ENCODE data around the gene BTBD2. TPM values are rescaled to one million over a fixed set of nuclear protein-coding genes. Genes with fewer than 3 reads are reported as not detected.

The BTBD2 gene
- total RNA-seq, 1 donor from 2014 or later = 81.5 TPM

DNA sequence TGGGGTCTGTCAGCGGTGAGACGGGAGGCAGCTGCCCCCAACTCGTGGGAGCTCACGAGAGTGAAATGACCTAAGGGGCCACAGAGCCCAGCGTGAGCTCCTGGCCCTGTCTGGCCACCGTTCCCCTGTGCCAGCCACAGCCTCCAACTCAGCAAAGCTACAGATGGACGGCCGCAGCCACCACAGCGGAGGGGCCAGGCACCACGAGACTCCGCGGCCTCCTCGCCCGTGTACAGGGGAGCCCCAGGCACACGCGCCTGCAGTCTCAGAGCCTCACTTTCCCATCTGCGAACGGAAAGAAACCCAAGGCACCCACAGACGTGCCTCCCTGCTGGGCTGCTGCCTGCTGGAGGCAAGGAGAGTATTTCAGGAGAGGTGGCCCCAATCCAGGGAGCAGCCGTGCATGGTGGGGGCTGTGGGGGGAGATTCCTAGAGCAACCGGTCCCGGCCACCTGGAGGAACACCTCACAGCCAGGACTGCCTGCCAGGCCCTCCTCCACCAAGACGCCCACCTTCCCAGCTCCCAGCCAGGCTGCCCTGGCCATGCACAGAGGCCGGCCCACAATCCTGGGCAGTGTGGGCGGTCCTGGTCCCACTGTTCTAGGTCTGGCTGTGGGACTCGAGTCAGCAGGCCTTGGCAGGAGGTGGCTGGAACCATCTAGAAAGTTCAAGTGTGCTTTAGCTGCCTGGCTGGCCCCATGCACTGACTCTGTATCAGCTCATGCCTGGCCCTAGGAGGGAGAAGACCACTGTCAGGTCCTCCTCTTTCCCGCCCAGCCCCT, 33.6 kb upstream of the BTBD2 start:
- intact Hi-C loops (cut with DNase I) = no loop called here
- Histone ChIP-seq H3K4me3 (peak overlapping the region; percentile 93 to 99), H3K36me3 (peaks cover 0 to 21% of the 10 kb centered on the region in 2 donors), H3K27me3 (no peaks in the 10 kb centered on the region), H3K4me1 (peaks cover 85% of the 10 kb centered on the region), H3K9me3 (no peaks in the 10 kb centered on the region), H3K27ac (peak overlapping the region; percentile 100)
- TF ChIP-seq POLR2A (IDR thresholded peaks at IDR 0.05) (no peak), POLR2AphosphoS5 (IDR thresholded peaks at IDR 0.05; ENCODE audit: insufficient read depth in 1 of 2, low read depth in 1 of 2) (no peak)
- TF ChIP-seq, protein P1, sequence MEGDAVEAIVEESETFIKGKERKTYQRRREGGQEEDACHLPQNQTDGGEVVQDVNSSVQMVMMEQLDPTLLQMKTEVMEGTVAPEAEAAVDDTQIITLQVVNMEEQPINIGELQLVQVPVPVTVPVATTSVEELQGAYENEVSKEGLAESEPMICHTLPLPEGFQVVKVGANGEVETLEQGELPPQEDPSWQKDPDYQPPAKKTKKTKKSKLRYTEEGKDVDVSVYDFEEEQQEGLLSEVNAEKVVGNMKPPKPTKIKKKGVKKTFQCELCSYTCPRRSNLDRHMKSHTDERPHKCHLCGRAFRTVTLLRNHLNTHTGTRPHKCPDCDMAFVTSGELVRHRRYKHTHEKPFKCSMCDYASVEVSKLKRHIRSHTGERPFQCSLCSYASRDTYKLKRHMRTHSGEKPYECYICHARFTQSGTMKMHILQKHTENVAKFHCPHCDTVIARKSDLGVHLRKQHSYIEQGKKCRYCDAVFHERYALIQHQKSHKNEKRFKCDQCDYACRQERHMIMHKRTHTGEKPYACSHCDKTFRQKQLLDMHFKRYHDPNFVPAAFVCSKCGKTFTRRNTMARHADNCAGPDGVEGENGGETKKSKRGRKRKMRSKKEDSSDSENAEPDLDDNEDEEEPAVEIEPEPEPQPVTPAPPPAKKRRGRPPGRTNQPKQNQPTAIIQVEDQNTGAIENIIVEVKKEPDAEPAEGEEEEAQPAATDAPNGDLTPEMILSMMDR (IDR thresholded peaks at IDR 0.05) = no peak
- DNase-seq (ENCODE audit: extremely low spot score in 2 of 2) = no peak

DNA sequence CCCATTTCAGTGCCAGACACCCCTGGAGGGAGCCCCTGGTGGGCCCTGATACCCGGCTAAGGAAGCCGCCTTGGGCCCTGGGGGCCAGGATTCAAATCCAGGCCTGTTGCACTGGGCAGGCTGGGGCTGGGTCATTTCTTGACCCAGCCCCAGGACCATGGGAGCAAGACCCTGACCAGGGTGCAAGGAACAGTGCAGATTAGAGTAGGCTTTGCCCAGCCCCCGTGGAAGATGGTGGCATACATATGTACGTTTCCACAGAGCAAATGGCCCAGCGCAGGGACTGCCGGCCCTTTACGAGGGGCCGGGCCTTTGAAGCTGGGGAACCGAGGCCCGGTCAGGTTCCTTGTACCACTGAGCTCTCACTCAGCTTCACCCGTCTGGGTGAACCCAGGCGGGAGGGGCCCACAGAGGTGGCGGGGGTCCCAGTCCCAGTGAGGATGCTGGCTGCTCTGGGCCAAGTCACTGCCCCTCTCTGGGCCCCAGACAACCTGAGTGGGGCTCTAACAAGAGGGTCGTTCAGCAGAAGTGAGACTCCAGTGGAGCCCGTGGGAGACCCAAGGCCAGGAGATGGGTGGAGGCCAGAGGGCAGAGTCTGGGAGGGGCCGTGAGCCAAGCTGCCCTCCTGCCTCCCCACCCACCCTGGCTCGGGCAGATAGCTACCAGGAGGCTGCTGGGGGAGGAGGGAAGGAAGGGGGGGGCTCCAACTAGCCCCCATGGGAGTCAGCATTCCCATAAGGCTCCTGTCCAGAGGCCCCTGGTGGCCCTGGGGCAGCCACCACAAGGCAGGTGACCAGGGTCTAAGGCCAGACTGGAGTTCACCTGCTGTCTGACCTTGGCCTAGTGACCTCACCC, 32.8 kb upstream of the BTBD2 start:
- peak overlapping the region; percentile 100 for H3K27ac ChIP-seq
- TF ChIP-seq POLR2A (IDR thresholded peaks at IDR 0.05) = no peak
- peaks cover 0 to 23% of the 10 kb centered on the region in 2 donors for H3K36me3 ChIP-seq
- H3K4me1 ChIP-seq = peaks cover 86% of the 10 kb centered on the region
- intact Hi-C loops (cut with DNase I) = no loop called here
- peak overlapping the region; percentile 93 to 99 for H3K4me3 ChIP-seq
- H3K9me3 ChIP-seq = no peaks in the 10 kb centered on the region
- no peaks in the 10 kb centered on the region for H3K27me3 ChIP-seq
- no peak for DNase-seq (ENCODE audit: extremely low spot score in 2 of 2)

DNA sequence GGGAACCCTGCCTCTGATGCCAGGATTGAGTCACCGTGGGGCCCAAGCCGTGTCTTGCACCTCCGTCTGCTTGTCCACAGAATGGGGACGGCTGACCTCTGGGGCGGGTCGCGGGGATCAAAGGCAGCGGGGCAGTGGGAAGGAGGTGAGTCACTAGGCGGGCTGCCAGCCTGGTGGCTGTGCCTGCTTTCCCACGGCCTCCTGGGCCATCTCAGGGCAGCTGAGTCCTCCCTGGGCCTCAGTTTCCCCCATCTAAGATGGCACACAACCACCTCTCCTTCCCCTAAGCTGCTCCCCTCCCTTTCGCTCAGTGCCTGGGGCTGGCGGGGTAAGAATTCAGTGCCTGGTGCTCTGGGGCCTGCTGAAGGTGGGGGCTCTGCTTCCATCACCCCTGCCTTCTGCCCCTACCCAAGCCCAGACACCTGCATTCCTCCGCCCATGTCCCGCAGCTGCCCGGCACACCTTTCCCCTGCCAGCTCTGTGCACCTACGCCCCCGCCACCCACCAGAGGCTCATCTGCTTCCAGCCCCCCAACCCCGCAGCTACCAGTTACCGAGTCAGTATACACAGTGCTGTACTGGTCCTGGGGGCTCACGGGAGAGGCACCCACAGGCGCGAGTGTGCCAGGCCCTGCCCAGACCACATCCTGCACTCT, 32.1 kb upstream of the BTBD2 start:
- Histone ChIP-seq H3K9me3 (no peaks in the 10 kb centered on the region), H3K27ac (peak overlapping the region; percentile 100), H3K27me3 (no peaks in the 10 kb centered on the region), H3K4me3 (peak overlapping the region in 1 of 2 donors; percentile 93), H3K4me1 (peaks cover 86% of the 10 kb centered on the region), H3K36me3 (peaks cover 0 to 25% of the 10 kb centered on the region in 2 donors)
- TF ChIP-seq POLR2AphosphoS5 (IDR thresholded peaks at IDR 0.05; ENCODE audit: insufficient read depth in 1 of 2, low read depth in 1 of 2) (peak; percentile 27 to 37), POLR2A (IDR thresholded peaks at IDR 0.05) (no peak)
- TF ChIP-seq, protein P1 (IDR thresholded peaks at IDR 0.05) = no peak
- peak in 1 of 2 donors; percentile 96 for DNase-seq (ENCODE audit: extremely low spot score in 2 of 2)
- intact Hi-C loops (cut with DNase I) = no loop called here

DNA sequence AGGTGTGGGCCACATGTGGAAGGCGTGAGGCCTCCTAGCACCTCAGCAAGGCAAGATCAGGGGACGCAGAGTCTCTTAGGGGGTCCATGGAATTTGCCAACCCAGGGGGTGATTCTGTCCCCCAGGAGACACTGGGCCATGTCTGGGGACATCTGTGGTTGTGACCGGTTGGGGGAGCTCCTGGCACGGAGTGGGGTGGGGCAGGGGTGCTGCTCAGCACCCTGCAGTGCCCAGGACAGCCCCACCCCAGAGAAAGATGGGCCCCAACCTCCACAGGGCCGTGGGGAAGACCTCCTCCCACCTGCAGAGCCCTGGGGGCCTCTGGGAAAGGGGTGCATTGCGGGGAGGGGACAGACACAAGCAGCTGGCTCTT, 31.5 kb upstream of the BTBD2 start:
- H3K4me1 ChIP-seq = peaks cover 85% of the 10 kb centered on the region
- TF ChIP-seq, protein P1 (IDR thresholded peaks at IDR 0.05) = no peak
- TF ChIP-seq POLR2A (IDR thresholded peaks at IDR 0.05) (no peak), POLR2AphosphoS5 (IDR thresholded peaks at IDR 0.05; ENCODE audit: insufficient read depth in 1 of 2, low read depth in 1 of 2) (no peak)
- no peak overlapping the region for H3K4me3 ChIP-seq
- no peak for DNase-seq (ENCODE audit: extremely low spot score in 2 of 2)
- no peaks in the 10 kb centered on the region for H3K9me3 ChIP-seq
- intact Hi-C loops (cut with DNase I) = no loop called here
- no peaks in the 10 kb centered on the region for H3K27me3 ChIP-seq
- peak overlapping the region; percentile 100 for H3K27ac ChIP-seq
- H3K36me3 ChIP-seq = peaks cover 0 to 25% of the 10 kb centered on the region in 2 donors

Data from vagina (tissue), 2 donors.